T47D (cell line): ENCODE results near the gene SS18L1.

Experiments used
- DNase-seq, 2 experiments: peaks; one replicate each; pipeline versions ENCODE4 v3.0.0 to v3.0.0-alpha.2; 2011 to 2012; ENCODE audit warnings: low read depth in 1 of 2, low spot score in 1 of 2
- JUND ChIP-seq: IDR thresholded peaks from 2 replicates; pipeline ENCODE4 v1.6.1; 2012; ENCODE audit warnings: low read depth
- in situ Hi-C: cut with HindIII; loops from 2 replicates; pipeline ENCODE4 v1.10.0; 2016; ENCODE audit warnings: low sequenced_read_pairs, low pct_unique_long_range_greater_than_20kb

SS18L1 gene

DNA sequence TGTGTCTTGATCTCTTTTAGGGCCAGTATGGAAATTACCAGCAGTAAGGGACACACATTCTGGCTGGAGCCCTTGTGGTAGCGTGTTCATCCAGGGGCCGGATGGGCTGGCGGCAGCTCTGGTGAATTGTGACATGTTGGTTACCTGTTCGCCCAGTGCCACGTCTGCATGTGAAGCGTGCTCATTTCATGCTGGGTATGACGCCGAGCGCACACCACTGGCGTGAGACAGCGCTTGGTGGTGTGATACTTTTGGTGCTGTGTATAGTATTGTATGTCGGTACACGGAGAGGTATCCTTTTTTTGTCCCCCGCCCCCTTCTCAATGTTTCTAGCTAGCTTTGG is 35.6 kb downstream of the SS18L1 start:
- no peak for TF ChIP-seq JUND
- DNase-seq: no peak
- in situ Hi-C loops: no loop called here

- in situ Hi-C loops: no loop called here
- DNase-seq: no peak
- TF ChIP-seq JUND: no peak
Observed at GRCh38 chr20:62181808-62182207, 38.2 kb downstream of the SS18L1 start.

GRCh38 chr20:62182469-62183425 is 39.2 kb downstream of the SS18L1 start, which contains the start of gene MTG2:
Gene MTG2, plus strand, starts transcription at chr20:62183028. Its CDS starts 10,393 bp downstream, at chr20:62193421.
- DNase-seq: peak; percentile 97 to 100
- in situ Hi-C loops: no loop called here
- no peak for TF ChIP-seq JUND

GRCh38 chr20:62183426-62184142 is 40.0 kb downstream of the SS18L1 start:
- no peak for TF ChIP-seq JUND
- DNase-seq: no peak
- in situ Hi-C loops: no loop called here

- no peak for TF ChIP-seq JUND
- DNase-seq: no peak
- in situ Hi-C loops: no loop called here
Observed at GRCh38 chr20:62186096-62186426, 42.5 kb downstream of the SS18L1 start.

DNA sequence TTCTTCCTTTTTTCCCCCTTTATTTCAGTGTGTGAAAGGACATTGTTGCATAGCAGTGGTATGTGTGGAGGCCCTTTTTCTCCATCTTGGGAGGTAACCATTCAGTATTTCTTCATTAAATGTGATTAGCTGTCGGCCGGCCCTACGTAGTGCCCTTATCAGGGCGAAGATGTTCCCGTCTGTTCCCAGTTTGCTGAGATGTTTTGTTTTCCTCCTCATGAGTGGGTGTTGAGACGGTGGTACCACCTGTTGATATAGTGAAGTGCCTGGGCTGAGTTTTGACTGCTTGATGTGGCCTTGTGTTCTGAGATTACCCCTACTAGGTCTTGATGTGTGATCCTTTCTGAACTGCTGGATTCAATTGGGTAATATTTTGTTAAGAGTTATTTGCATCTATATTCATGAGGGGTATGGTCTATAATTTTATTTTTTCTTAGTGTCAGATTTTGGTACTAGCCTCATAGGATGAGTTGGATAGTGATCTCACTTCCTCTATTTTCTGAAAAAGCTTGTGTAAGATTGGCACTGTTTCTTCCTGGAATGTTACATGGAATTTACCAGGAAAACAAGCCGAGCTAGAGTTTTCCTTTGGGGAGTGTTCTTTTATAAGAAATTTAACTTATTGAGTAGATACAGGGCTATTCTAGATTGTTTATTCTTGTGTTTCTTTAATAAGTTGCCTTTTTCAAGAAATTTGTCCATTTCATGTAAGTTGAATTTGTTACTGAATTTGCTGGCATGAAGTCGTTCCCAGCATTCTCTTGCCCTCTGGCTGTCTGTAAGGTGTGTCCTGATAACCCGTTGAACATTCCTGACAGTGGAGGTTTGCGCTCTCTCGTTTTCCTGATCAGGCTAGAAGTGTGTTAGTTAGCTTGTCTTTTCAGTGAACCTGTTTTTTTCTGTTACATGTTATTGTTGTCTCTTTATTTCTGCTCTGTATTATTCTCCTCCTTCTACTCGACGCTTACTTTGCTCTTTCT is 43.6 kb downstream of the SS18L1 start:
- DNase-seq: no peak
- in situ Hi-C loops: no loop called here
- no peak for TF ChIP-seq JUND

GRCh38 chr20:62190639-62191411 is 47.3 kb downstream of the SS18L1 start:
- no peak for DNase-seq
- in situ Hi-C loops: no loop called here
- no peak for TF ChIP-seq JUND

- TF ChIP-seq JUND: no peak
- in situ Hi-C loops: no loop called here
- no peak for DNase-seq
Observed at GRCh38 chr20:62191781-62192559, 48.4 kb downstream of the SS18L1 start.

DNA sequence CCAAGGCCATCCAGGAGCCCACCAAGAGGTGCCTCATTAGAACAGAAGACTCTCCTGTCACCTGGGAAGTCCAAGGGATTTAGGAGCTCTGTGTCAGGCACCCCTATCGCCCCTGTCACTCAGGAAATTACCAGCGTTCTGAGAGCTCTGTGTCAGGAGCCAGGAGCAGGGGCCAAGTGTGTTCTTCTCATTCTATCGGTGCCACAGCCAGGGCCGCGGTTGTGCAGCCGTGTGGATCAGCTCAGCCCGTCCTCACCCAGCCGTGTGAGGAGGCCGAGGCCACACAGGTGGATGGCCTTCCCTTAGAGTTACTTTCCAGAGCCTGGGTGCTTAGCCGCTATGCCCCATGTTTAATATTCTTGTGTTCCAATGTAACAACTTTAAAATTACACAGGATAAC is 49.1 kb downstream of the SS18L1 start:
- no peak for DNase-seq
- in situ Hi-C loops: no loop called here
- TF ChIP-seq JUND: no peak

GRCh38 chr20:62193079-62194025 is 49.8 kb downstream of the SS18L1 start:
- DNase-seq: no peak
- in situ Hi-C loops: no loop called here
- TF ChIP-seq JUND: no peak
